H1 (cell line): ENCODE data around the gene RBM4. TPM values are rescaled to one million over a fixed set of nuclear protein-coding genes. Genes with fewer than 3 reads are reported as not detected.

Experiments
- CTCF ChIA-PET: fragments of 300-600 bp; sonication (Branson Sonifier 250); formaldehyde crosslinking; loops from one replicate; lab custom pipeline; 2021; ENCODE audit not compliant: partially characterized antibody; lab: Charles Lee
- POLR2A ChIA-PET: fragments of 300-600 bp; sonication (Branson Sonifier 250); formaldehyde crosslinking; loops from one replicate; lab custom pipeline; 2021; ENCODE audit warnings: inconsistent platforms; ENCODE audit not compliant: partially characterized antibody; lab: Charles Lee
- DNase-seq, 2 experiments: peaks; one replicate each; pipeline versions ENCODE4 v3.0.0 to v3.0.0-alpha.2; 2010 to 2022; ENCODE audit warnings: low spot score in 2 of 2, low read depth in 1 of 2, mixed read lengths in 1 of 2
- FAIRE-seq: peaks from 2 replicates; lab custom pipeline; 2011; peaks lifted over from hg19 to GRCh38; lab: Jason Lieb, UNC
- H2AFZ ChIP-seq: 2 replicates; pipeline ENCODE4 v1.8.1; 2012; ENCODE audit warnings: low read length, inconsistent platforms
- H2AK5ac ChIP-seq: 2 replicates; pipeline ENCODE4 v1.6.1; 2013; ENCODE audit warnings: low read depth, low read length
- H2BK120ac ChIP-seq: replicated peaks from 2 replicates; pipeline ENCODE3; 2013; ENCODE audit warnings: low read depth, low read length, inconsistent platforms
- H2BK12ac ChIP-seq: 2 replicates; pipeline ENCODE4 v1.6.1; 2013; ENCODE audit warnings: low read depth, low read length
- H2BK15ac ChIP-seq: 2 replicates; pipeline ENCODE4 v1.6.1; 2013; ENCODE audit warnings: low read length
- H2BK20ac ChIP-seq: 2 replicates; pipeline ENCODE4 v1.6.1; 2013; ENCODE audit warnings: low read length
- H2BK5ac ChIP-seq: 2 replicates; pipeline ENCODE4 v1.6.1; 2013; ENCODE audit warnings: low read depth, low read length
- H3K14ac ChIP-seq: 2 replicates; pipeline ENCODE4 v1.6.1; 2013; ENCODE audit warnings: inconsistent platforms; ENCODE audit not compliant: insufficient read length
- H3K18ac ChIP-seq: 2 replicates; pipeline ENCODE4 v1.6.1; 2013; ENCODE audit warnings: low read length; ENCODE audit errors: extremely low read depth
- H3K23ac ChIP-seq: 2 replicates; pipeline ENCODE4 v1.6.1; 2013; ENCODE audit warnings: inconsistent platforms; ENCODE audit not compliant: insufficient read length
- H3K23me2 ChIP-seq: 2 replicates; pipeline ENCODE4 v1.6.1; 2013; ENCODE audit warnings: low read depth, low read length
- H3K27ac ChIP-seq: 2 replicates; pipeline ENCODE4 v1.6.1; 2011; ENCODE audit warnings: low read depth, low read length, inconsistent platforms
- H3K27me3 ChIP-seq, 4 experiments: replicated peaks in 1 of 4; 1 replicate in 1 of 4; 2 replicates in 3 of 4; pipeline versions ENCODE4 v1.6.1 to v1.8.1; 2011 to 2013; ENCODE audit warnings: low read length in 3 of 4, mild to moderate bottlenecking in 3 of 4, inconsistent platforms in 2 of 4, mixed read lengths in 2 of 4, moderate library complexity in 1 of 4; ENCODE audit not compliant: control insufficient read depth in 3 of 4, insufficient read depth in 3 of 4; ENCODE audit errors: extremely low read depth in 1 of 4
- H3K36me3 ChIP-seq, 4 experiments: 2 replicates each; pipeline versions ENCODE4 v1.6.1 to v1.8.1; 2011 to 2013; ENCODE audit warnings: mild to moderate bottlenecking in 4 of 4, low read length in 3 of 4, moderate library complexity in 2 of 4, control low read depth in 1 of 4, inconsistent platforms in 1 of 4; ENCODE audit not compliant: insufficient read depth in 4 of 4, control insufficient read depth in 2 of 4
- H3K4ac ChIP-seq: replicated peaks from 2 replicates; pipeline ENCODE3; 2013; ENCODE audit warnings: low read length, low read depth, mixed read lengths, inconsistent platforms; ENCODE audit not compliant: insufficient read length
- H3K4me1 ChIP-seq, 4 experiments: replicated peaks in 1 of 4; 1 replicate in 1 of 4; 2 replicates in 3 of 4; pipeline versions ENCODE4 v1.6.1 to v1.8.1; 2011 to 2013; ENCODE audit warnings: low read length in 3 of 4, inconsistent platforms in 2 of 4, mixed read lengths in 1 of 4; ENCODE audit not compliant: insufficient read depth in 4 of 4, control insufficient read depth in 3 of 4
- H3K4me2 ChIP-seq, 2 experiments: 2 replicates each; pipeline versions ENCODE4 v1.6.1 to v1.8.1; 2011 to 2013; ENCODE audit warnings: low read depth in 2 of 2, low read length in 2 of 2, control low read depth in 1 of 2, inconsistent platforms in 1 of 2, mild to moderate bottlenecking in 1 of 2; ENCODE audit not compliant: insufficient read depth in 1 of 2
- H3K4me3 ChIP-seq, 4 experiments: fragments of 200-600, 300-600 bp in 1 of 4; sonication (generic), shearing (Covaris generic), sonication (Bioruptor Twin) in 1 of 4; 2 replicates each; pipeline versions ENCODE4 v1.5.1 to v1.8.1; 2011 to 2016; ENCODE audit warnings: low read length in 4 of 4, low read depth in 3 of 4, control low read depth in 2 of 4, inconsistent platforms in 2 of 4, mild to moderate bottlenecking in 2 of 4, mixed read lengths in 1 of 4, moderate library complexity in 1 of 4; ENCODE audit not compliant: insufficient read depth in 2 of 4; ENCODE audit errors: extremely low read depth in 1 of 4
- H3K56ac ChIP-seq: replicated peaks from 2 replicates; pipeline ENCODE3; 2013; ENCODE audit warnings: low read depth, mild to moderate bottlenecking, mixed read lengths, low read length, inconsistent platforms; ENCODE audit not compliant: insufficient read length
- H3K79me1 ChIP-seq: 2 replicates; pipeline ENCODE4 v1.6.1; 2013; ENCODE audit warnings: low read depth, low read length, control low read depth
- H3K79me2 ChIP-seq, 2 experiments: 2 replicates each; pipeline versions ENCODE4 v1.6.1 to v1.8.1; 2012 to 2013; ENCODE audit warnings: low read length in 2 of 2, mild to moderate bottlenecking in 2 of 2, inconsistent platforms in 1 of 2; ENCODE audit not compliant: insufficient read depth in 2 of 2, control insufficient read depth in 1 of 2
- H3K9ac ChIP-seq, 4 experiments: replicated peaks in 1 of 4; 1 replicate in 1 of 4; 2 replicates in 3 of 4; pipeline versions ENCODE4 v1.6.1 to v1.8.1; 2011 to 2013; ENCODE audit warnings: low read depth in 3 of 4, low read length in 3 of 4, control low read depth in 2 of 4, mild to moderate bottlenecking in 2 of 4, moderate library complexity in 2 of 4, inconsistent platforms in 1 of 4; ENCODE audit errors: extremely low read depth in 1 of 4
- H3K9me3 ChIP-seq, 2 experiments: 2 replicates each; pipeline versions ENCODE4 v1.6.1 to v1.8.1; 2012 to 2013; ENCODE audit warnings: mild to moderate bottlenecking in 2 of 2, moderate library complexity in 2 of 2, control low read depth in 1 of 2, inconsistent platforms in 1 of 2, low read depth in 1 of 2, low read length in 1 of 2, mixed read lengths in 1 of 2; ENCODE audit not compliant: insufficient read depth in 2 of 2
- H4K20me1 ChIP-seq, 2 experiments: replicated peaks in 1 of 2; 2 replicates each; pipeline versions ENCODE3 to v1.8.1; 2011 to 2013; ENCODE audit warnings: inconsistent platforms in 2 of 2, low read length in 2 of 2, mild to moderate bottlenecking in 1 of 2; ENCODE audit not compliant: insufficient read depth in 2 of 2, control insufficient read depth in 1 of 2
- H4K5ac ChIP-seq: 2 replicates; pipeline ENCODE4 v1.6.1; 2013; ENCODE audit warnings: low read length, low read depth, mixed read lengths, inconsistent platforms; ENCODE audit not compliant: insufficient read length
- H4K8ac ChIP-seq: 2 replicates; pipeline ENCODE4 v1.8.0; 2013; ENCODE audit warnings: mild to moderate bottlenecking, moderate library complexity, low read length, inconsistent platforms; ENCODE audit not compliant: insufficient read depth; ENCODE audit errors: extremely low read depth
- H4K91ac ChIP-seq: replicated peaks from 2 replicates; pipeline ENCODE3; 2013; ENCODE audit warnings: low read length, mixed read lengths, inconsistent platforms; ENCODE audit not compliant: insufficient read length
- CBX8 ChIP-seq: fragments of 300-800, 300-1000 bp; sonication (generic); IDR thresholded peaks from 2 replicates; pipeline ENCODE4 v1.7.1; 2016; ENCODE audit warnings: low read depth, low read length, borderline replicate concordance
- CTCF ChIP-seq, 3 experiments: IDR thresholded peaks; 1 replicate in 2 of 3; 2 replicates in 1 of 3; pipeline versions ENCODE4 v1.5.1 to v1.6.1; 2011; ENCODE audit warnings: low read length in 3 of 3, mild to moderate bottlenecking in 3 of 3, inconsistent platforms in 2 of 3, low read depth in 1 of 3, moderate library complexity in 1 of 3; ENCODE audit not compliant: insufficient read depth in 1 of 3; ENCODE audit errors: control extremely low read depth in 1 of 3
- EGR1 ChIP-seq: IDR thresholded peaks from 2 replicates; pipeline ENCODE4 v1.6.1; 2011; ENCODE audit warnings: low read depth, low read length, borderline replicate concordance
- EZH2 ChIP-seq: fragments of 200-600 bp; sonication (generic); IDR thresholded peaks from 2 replicates; pipeline ENCODE4 v1.7.1; 2012; ENCODE audit warnings: low read depth, mild to moderate bottlenecking, moderate library complexity, low read length, inconsistent platforms; ENCODE audit not compliant: severe bottlenecking
- POLR2AphosphoS5 ChIP-seq: IDR thresholded peaks from 2 replicates; pipeline ENCODE4 v1.6.1; 2011; ENCODE audit warnings: low read depth, low read length
- RBBP5 ChIP-seq: IDR thresholded peaks from 2 replicates; pipeline ENCODE4 v1.7.1; 2012; ENCODE audit warnings: low read depth, mild to moderate bottlenecking, inconsistent platforms, low read length, moderate library complexity, borderline replicate concordance
- RXRA ChIP-seq: IDR thresholded peaks from 2 replicates; pipeline ENCODE4 v1.6.1; 2011; ENCODE audit warnings: low read depth, mild to moderate bottlenecking, low read length, moderate library complexity; ENCODE audit not compliant: insufficient read depth
- TCF12 ChIP-seq: IDR thresholded peaks from 2 replicates; pipeline ENCODE4 v1.6.1; 2011; ENCODE audit warnings: low read depth, mild to moderate bottlenecking, low read length
- WGBS, 2 experiments: shearing (Covaris generic) in 1 of 2; methylation state at CpG; one replicate each; pipeline versions ENCODE4 v1.1.6 to v1.1.7; 2013 to 2015; ENCODE audit warnings: low lambda C conversion rate in 2 of 2, mixed read lengths in 2 of 2, inconsistent platforms in 1 of 2, low coverage in 1 of 2, missing lambda C conversion rate in 1 of 2; ENCODE audit not compliant: insufficient replicate concordance in 2 of 2, insufficient coverage in 1 of 2, insufficient read length in 1 of 2; ENCODE audit errors: extremely low coverage in 1 of 2, missing lambda C conversion rate in 1 of 2; 5-methylcytosine and 5-hydroxymethylcytosine counted together
- polyA plus RNA-seq, 7 experiments: library from polyadenylated mRNA; depleted of rRNA in 3 of 7; stranded (reverse) in 5 of 7; unstranded in 2 of 7; fragments of >200 nt in 5 of 7; fragments of 200-250 nt in 2 of 7; gene quantifications; 1 replicate in 5 of 7; 2 replicates in 1 of 7; 4 replicates in 1 of 7; pipeline versions ENCODE4 v1.2.1 to v1.2.3, GENCODE V29; 2011 to 2013; ENCODE audit warnings: missing spikeins in 2 of 7, mixed read lengths in 2 of 7
- total RNA-seq: library from RNA; stranded (reverse); fragmentation: NEBNext Ultra II Directional; extraction: Animal tissue kit (Norgen Biotek cat#: 25700); gene quantifications from 2 replicates; pipeline ENCODE4 v1.2.1, GENCODE V29; 2021

Gene RBM4
- total and polyA plus RNA-seq, 2 of the 8 experiments (the other 6 are each of a cell fraction or from before 2014, with no cell fraction given): 192 to 330 TPM

- DNase-seq: no peak
- Histone ChIP-seq H3K14ac (no peak overlapping the region), H2AFZ (no peak overlapping the region), H3K18ac (no peak overlapping the region), H3K4me1 (no peaks in the 10 kb centered on the region), H2BK120ac (no peak overlapping the region), H3K56ac (no peak overlapping the region), H2BK5ac (no peak overlapping the region; the same call in 1 of the 2 replicates), H4K91ac (no peak overlapping the region), H3K79me1 (no peaks in the 10 kb centered on the region), H3K9me3 (no peaks in the 10 kb centered on the region), H3K27ac (no peak overlapping the region), H3K79me2 (no peaks in the 10 kb centered on the region), H2BK20ac (no peak overlapping the region), H3K23me2 (no peaks in the 10 kb centered on the region), H3K9ac (no peak overlapping the region), H3K4me3 (no peak overlapping the region), H3K4me2 (no peak overlapping the region), H4K5ac (no peak overlapping the region), H3K23ac (no peak overlapping the region), H4K20me1 (peaks cover 0 to 4% of the 10 kb centered on the region in 2 experiments), H3K27me3 (no peaks in the 10 kb centered on the region), H2BK12ac (no peak overlapping the region), H2AK5ac (no peak overlapping the region), H3K4ac (no peak overlapping the region), H4K8ac (no peak overlapping the region), H3K36me3 (peaks cover 17 to 54% (median 42%) of the 10 kb centered on the region in 4 experiments; a peak in 7 of 8 replicates), H2BK15ac (no peak overlapping the region)
- ChIA-PET POLR2A (interaction anchor here (1.1 to 1.6 kb wide), 4 partner anchors 9 to 156 kb away, joined by 3 to 7 read pairs (median 4); partner anchors contain the start of gene RBM4B), CTCF (interaction anchor here (0.5 to 2.7 kb wide), 6 partner anchors 8 to 307 kb away, joined by 3 to 11 read pairs (median 4); no protein-coding TSS in a partner anchor)
- FAIRE-seq: no peak
- 97% methylated on average over 27 of the region's 33 CpGs; no CpG with 5 or more reads in 1 of the 2 experiments for WGBS, 2 experiments
- TF ChIP-seq CTCF (IDR thresholded peaks at IDR 0.05; ENCODE audit: control extremely low read depth in 1 of 3, insufficient read depth in 1 of 3, low read depth in 1 of 3, low read length in 3 of 3) (no peak), RBBP5 (no peak), CBX8 (no peak), TCF12 (no peak), RXRA (no peak), POLR2AphosphoS5 (no peak), EZH2 (no peak), EGR1 (no peak)
Measured at GRCh38 chr11:66686801-66687750, 48.6 kb downstream of the RBM4 start.
